Pancreas (tissue), 10 donors: ENCODE results near the gene TMEM174. TPM values are rescaled to one million over a fixed set of nuclear protein-coding genes. Genes with fewer than 3 reads are reported as not detected.
A peak's percentile ranks its signal among the peaks of the same experiment; 100 is the strongest.

ENCODE experiments used
- ATAC-seq, 4 donors: fragments of 200-7000 bp; cut with Tn5 transposase; one replicate each; pipeline versions ENCODE4 v1.8.0 to v1.9.1; 2020; ENCODE audit warnings: mild to moderate bottlenecking in 4 of 4, moderate library complexity in 4 of 4
- DNase-seq, 6 donors: peaks; one replicate each; pipeline ENCODE4 v3.0.0-alpha.2; 2020
- FAIRE-seq: peaks from 2 replicates; lab custom pipeline; 2012; peaks lifted over from hg19 to GRCh38; lab: Jason Lieb, UNC
- H3K27ac ChIP-seq, 4 donors: fragments of 200-600 bp; sonication (generic); 1 replicate in 3 of 4; 2 replicates in 1 of 4; pipeline versions ENCODE4 v1.5.0 to v1.8.0; 2020
- H3K27me3 ChIP-seq, 4 donors: fragments of 200-600 bp; one replicate each; pipeline ENCODE4 v1.8.0; 2021
- H3K36me3 ChIP-seq, 3 donors: fragments of 200-600 bp; sonication (generic) in 1 of 3; one replicate each; pipeline versions ENCODE4 v1.5.0 to v1.8.0; 2020 to 2021
- H3K4me1 ChIP-seq, 3 donors: fragments of 200-600 bp; one replicate each; pipeline ENCODE4 v1.8.0; 2021
- H3K4me3 ChIP-seq, 4 donors: fragments of 200-600 bp; sonication (generic) in 2 of 4; one replicate each; pipeline versions ENCODE4 v1.5.0 to v1.8.0; 2020 to 2021
- H3K9me3 ChIP-seq, 4 donors: fragments of 200-600 bp; one replicate each; pipeline ENCODE4 v1.8.0; 2021
- CTCF ChIP-seq, 4 donors: fragments of 200-600 bp; sonication (generic) in 3 of 4; IDR thresholded peaks; one replicate each; pipeline versions ENCODE4 v1.5.0 to v1.8.0; 2021; ENCODE audit warnings: antibody characterized with exemption in 4 of 4
- WGBS, 2 donors: extraction: QIAGEN DNeasy Blood & Tissue Kit; methylation state at CpG; one replicate each; pipeline ENCODE4 v1.1.7; 2013; 5-methylcytosine and 5-hydroxymethylcytosine counted together
- intact Hi-C, 3 donors: fragments of 100-400 bp; cut with DNase I; formaldehyde crosslinking; loops; one replicate each; pipeline versions ENCODE4 v1.11.1 to v1.14.2; 2022
- polyA plus RNA-seq, 2 donors: library from polyadenylated mRNA; stranded (reverse); fragments of 200-250 nt; gene quantifications; one replicate each; pipeline ENCODE4 v1.2.3, GENCODE V29; 2013
- total RNA-seq, 6 donors: library from RNA; stranded (reverse); fragmentation: NEBNext Ultra II Directional in 4 of 6; extraction: Animal tissue kit (Norgen Biotek cat#: 25700) in 4 of 6; gene quantifications; one replicate each; pipeline versions ENCODE4 v1.2.1 to v1.2.4, GENCODE V29; 2021 to 2023
- donor health status: healthy with polysubstance abuse.
- donor health status: DM: no; HTN: no; CAD: no; lungs with moderate emphysema.
- donor health status: DM: no; HTN: no; CAD: no.
- donor health status: control.
- donor health status: control.
- donor health status: Bipolar disorder and iron deficiency.
- donor health status: DM: yes; HTN: yes; CAD: no.
- donor health status: DM: no; HTN: no; CAD: no.
- donor health status: DM: no; HTN: no; CAD: no.
- donor health status: DM: yes; HTN: yes; CAD: no.

The TMEM174 gene
- total and polyA plus RNA-seq, 8 donors: not detected

GRCh38 chr5:73198833-73199592, 26.0 kb downstream of the TMEM174 start:
- 90 to 91% methylated on average over 3 of the region's 3 CpGs for WGBS, 2 donors
- intact Hi-C loops: no loop called here
- Histone ChIP-seq H3K36me3 (no peaks in the 10 kb centered on the region), H3K27ac (no peak overlapping the region), H3K9me3 (no peaks in the 10 kb centered on the region), H3K4me3 (no peak overlapping the region), H3K4me1 (peaks cover 0 to 2% (median 0%) of the 10 kb centered on the region in 3 donors), H3K27me3 (no peaks in the 10 kb centered on the region)
- FAIRE-seq (no peak), ATAC-seq (no peak), DNase-seq (no peak)
- TF ChIP-seq CTCF (IDR thresholded peaks at IDR 0.05): no peak

- no peaks in the 10 kb centered on the region for H3K9me3 ChIP-seq
- WGBS, 2 donors: 90 to 91% methylated on average over 5 of the region's 5 CpGs
- intact Hi-C loops: no loop called here
- H3K4me3 ChIP-seq: no peak overlapping the region
- H3K27me3 ChIP-seq: no peaks in the 10 kb centered on the region
- ATAC-seq (no peak), DNase-seq (no peak), FAIRE-seq (no peak)
- H3K27ac ChIP-seq: no peak overlapping the region
- H3K4me1 ChIP-seq: peaks cover 0 to 4% (median 0%) of the 10 kb centered on the region in 3 donors
- no peaks in the 10 kb centered on the region for H3K36me3 ChIP-seq
- no peak for TF ChIP-seq CTCF (IDR thresholded peaks at IDR 0.05)
Measured at GRCh38 chr5:73199671-73200070, 26.7 kb downstream of the TMEM174 start.

DNA sequence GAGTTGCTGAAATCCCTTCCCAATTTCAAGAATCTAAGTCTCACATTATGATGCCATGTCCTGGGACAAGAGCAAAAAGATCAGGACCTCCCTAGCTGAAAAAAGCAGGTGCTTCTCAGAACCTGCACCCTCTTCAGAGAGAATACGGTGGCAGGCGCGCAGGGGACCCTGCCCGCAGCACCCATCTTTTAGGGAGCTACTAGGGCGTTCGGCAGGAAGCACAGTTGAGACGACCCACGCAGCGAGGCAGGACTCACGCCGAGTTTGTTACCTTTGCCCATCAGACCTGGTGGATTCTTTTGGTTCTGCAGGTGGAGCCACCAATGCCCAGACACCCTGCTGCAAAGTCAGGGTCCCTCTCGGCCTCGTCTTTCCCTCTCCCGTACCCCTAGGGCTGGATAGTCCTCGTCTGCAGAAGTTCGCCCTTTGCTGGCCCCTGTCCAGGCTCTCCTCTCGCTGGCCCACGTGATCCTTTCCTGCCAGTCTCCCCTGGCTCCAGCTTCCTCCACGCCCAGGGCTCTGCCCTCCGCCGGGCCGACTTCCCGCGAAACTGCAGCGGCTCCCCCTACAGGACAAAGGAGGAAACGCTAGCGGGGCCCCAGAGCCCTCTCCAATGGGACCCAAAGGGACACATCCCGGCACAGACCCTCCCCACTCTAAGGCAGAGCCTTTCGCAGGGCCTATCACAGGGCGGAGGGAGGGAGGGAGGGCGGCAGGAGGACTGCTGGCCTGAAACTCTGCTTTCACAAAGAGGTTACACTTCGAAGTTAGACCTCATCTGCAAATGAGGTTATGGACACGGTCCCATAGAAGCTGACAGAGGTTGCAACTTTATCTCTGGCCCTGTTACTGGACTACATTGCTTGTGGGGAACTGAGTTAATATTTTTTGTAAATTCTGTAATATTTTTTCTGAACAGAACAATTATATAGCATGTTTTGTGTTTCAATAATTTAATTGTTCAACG, 28.8 kb downstream of the TMEM174 start:
- intact Hi-C loops: no loop called here
- no peaks in the 10 kb centered on the region for H3K9me3 ChIP-seq
- peak overlapping the region in 3 of 4 donors; percentile 18 to 36 (median 24) for H3K4me3 ChIP-seq
- TF ChIP-seq CTCF (IDR thresholded peaks at IDR 0.05): peak; percentile 79 to 87 (median 85)
- WGBS, 2 donors: 20 to 28% methylated on average over 34 of the region's 34 CpGs
- H3K4me1 ChIP-seq: peaks cover 0 to 4% (median 0%) of the 10 kb centered on the region in 3 donors
- no peaks in the 10 kb centered on the region for H3K36me3 ChIP-seq
- FAIRE-seq: no peak
- peak; percentile 94 to 99 (median 97) for ATAC-seq
- DNase-seq: peak; percentile 82 to 94 (median 92)
- no peak overlapping the region for H3K27ac ChIP-seq
- H3K27me3 ChIP-seq: no peaks in the 10 kb centered on the region

GRCh38 chr5:73204332-73204731, 31.3 kb downstream of the TMEM174 start:
- Histone ChIP-seq H3K27ac (no peak overlapping the region), H3K36me3 (no peaks in the 10 kb centered on the region), H3K27me3 (no peaks in the 10 kb centered on the region), H3K4me1 (peaks cover 0 to 4% (median 0%) of the 10 kb centered on the region in 3 donors), H3K4me3 (no peak overlapping the region), H3K9me3 (no peaks in the 10 kb centered on the region)
- DNase-seq (peak in 1 of 6 donors; percentile 17), FAIRE-seq (no peak), ATAC-seq (peak; percentile 16 to 61 (median 46))
- WGBS, 2 donors: 42 to 46% methylated on average over 3 of the region's 3 CpGs
- TF ChIP-seq CTCF (IDR thresholded peaks at IDR 0.05): no peak
- intact Hi-C loops: no loop called here
